HFF-Myc (cell line): ENCODE results near the gene PTPRN2.

Source experiments
- DNase-seq: peaks from one replicate; pipeline ENCODE4 v3.0.0-alpha.2; 2011; ENCODE audit warnings: low read depth; ENCODE audit errors: extremely low read depth
- H3K4me3 ChIP-seq: replicated peaks from 2 replicates; pipeline ENCODE4 v1.5.1; 2011; ENCODE audit warnings: low read depth, mild to moderate bottlenecking, control low read depth, low read length
- TF ChIP-seq, protein P1 (sequence below): IDR thresholded peaks from 2 replicates; pipeline ENCODE4 v1.5.1; 2012; ENCODE audit warnings: mild to moderate bottlenecking, low read depth, low read length, control low read depth; ENCODE audit errors: missing control alignments

PTPRN2 gene

DNA sequence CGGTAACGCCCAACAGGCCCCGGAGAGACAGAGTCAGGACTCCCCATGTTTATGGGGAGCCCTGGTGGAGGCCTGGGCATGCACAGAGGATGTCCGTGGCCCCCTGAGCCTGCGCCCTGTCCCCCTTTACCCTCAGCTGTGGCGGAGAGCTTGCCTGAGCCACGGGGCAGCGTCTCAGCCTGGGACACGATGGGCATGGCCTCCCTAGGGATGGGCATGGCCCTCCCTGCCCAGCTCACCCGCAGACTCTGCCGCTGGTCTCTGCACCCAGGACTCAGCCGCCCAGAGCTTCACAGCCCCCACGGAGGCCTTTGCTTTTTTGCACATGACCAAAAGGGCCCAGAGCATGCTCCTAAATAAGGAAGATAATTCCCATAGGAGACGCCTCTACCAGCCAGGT, 394.2 kb downstream of the PTPRN2 start:
- DNase-seq: no peak
- TF ChIP-seq, protein P1, sequence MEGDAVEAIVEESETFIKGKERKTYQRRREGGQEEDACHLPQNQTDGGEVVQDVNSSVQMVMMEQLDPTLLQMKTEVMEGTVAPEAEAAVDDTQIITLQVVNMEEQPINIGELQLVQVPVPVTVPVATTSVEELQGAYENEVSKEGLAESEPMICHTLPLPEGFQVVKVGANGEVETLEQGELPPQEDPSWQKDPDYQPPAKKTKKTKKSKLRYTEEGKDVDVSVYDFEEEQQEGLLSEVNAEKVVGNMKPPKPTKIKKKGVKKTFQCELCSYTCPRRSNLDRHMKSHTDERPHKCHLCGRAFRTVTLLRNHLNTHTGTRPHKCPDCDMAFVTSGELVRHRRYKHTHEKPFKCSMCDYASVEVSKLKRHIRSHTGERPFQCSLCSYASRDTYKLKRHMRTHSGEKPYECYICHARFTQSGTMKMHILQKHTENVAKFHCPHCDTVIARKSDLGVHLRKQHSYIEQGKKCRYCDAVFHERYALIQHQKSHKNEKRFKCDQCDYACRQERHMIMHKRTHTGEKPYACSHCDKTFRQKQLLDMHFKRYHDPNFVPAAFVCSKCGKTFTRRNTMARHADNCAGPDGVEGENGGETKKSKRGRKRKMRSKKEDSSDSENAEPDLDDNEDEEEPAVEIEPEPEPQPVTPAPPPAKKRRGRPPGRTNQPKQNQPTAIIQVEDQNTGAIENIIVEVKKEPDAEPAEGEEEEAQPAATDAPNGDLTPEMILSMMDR: no peak

DNA sequence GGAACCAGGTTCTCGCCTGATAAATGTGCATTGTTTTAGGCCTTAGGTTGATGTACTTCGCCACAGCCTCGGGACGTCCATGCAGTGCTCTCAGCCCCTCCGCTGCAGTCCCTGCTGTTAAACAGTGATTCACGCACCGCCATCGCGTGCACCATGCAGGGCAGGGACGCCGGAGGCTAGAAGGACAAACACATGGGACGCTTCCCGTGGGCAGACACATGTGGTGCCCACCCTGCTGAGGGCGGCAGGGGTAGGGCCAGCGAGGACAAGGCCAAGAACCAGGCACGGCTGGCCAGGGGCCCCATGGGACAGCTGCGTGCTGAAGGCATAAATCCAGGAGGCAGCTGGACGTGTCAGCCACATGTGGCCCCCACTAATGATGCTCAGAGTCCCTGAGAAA, 394.7 kb downstream of the PTPRN2 start:
- TF ChIP-seq, protein P1: no peak
- no peak overlapping the region for H3K4me3 ChIP-seq
- no peak for DNase-seq

More for the DNA sequence above, 394.2 kb downstream of the PTPRN2 start:
- H3K4me3 ChIP-seq: no peak overlapping the region

DNA sequence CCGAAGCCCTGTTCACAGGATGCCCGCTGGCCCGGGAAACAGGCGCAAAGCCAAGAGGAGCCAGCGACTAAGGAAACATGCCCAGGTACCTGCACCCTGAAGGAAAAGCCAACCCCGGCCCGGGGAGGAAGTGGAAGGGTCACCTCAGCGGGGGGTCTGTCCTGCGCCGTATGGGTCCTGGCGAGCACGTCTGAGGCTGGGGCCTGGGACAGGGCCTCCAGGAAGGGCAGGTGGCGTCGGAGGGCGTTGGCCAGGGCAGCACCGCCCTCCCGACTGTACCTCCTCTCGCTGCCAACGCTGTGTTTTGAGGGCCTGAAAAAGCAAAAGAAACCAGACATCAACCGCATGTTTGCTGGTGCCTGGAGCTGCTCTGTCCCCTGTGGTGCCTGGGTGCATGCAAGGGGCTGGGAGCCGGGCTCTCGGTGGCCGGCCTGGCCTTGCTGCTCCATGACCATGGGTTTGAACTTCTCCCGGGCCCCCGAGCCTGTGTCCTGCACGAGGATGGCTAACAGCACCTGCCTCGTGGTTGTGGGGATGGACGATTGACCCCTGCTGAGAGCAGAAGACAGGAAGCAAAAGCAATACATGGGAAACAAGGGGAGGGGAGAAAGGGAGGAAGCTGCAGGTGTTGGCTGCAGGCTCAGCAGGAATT, 395.3 kb downstream of the PTPRN2 start:
- TF ChIP-seq, protein P1: no peak
- no peak overlapping the region for H3K4me3 ChIP-seq
- DNase-seq: no peak

DNA sequence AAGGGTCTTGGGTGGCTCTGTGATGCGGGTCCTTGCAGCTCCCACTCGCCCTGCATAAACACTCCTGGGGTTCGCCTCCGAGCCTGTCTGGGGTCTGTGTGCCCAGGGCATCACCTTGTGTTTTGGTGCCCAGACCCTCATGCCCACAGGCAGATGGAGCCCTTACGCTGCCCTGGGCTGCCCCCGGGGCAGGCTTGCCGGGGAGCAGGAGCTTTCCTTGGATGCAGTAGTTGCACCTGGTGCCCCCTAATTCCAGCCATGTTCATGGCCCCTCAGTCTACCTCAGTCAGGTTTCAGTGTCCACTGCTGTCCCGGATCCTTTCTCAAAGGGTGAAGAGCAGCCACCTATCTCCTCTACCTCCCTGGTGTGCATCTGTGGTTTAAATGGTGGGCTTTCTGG, 396.0 kb downstream of the PTPRN2 start:
- H3K4me3 ChIP-seq: no peak overlapping the region
- no peak for DNase-seq
- TF ChIP-seq, protein P1: no peak

DNA sequence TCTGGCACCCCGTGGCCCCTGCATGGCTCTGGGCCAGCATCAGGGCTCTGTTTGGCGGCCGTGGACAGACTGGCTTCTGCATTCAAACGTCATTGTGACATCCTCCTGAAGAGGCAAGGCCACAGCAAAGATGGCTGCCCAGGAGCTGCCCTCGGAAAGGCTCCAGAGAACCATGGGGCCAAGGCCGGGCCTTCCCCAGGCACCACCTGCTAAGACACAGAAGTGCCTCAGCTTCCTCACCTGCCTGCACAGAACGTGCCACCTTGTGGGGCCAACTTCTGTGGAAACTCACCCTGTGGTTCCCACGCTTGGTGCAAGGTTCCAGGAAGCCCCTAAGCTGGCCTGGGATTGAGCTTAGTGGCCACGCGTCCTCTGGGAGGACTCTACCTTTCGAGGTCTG, 396.9 kb downstream of the PTPRN2 start:
- TF ChIP-seq, protein P1: no peak
- H3K4me3 ChIP-seq: no peak overlapping the region
- DNase-seq: no peak

DNA sequence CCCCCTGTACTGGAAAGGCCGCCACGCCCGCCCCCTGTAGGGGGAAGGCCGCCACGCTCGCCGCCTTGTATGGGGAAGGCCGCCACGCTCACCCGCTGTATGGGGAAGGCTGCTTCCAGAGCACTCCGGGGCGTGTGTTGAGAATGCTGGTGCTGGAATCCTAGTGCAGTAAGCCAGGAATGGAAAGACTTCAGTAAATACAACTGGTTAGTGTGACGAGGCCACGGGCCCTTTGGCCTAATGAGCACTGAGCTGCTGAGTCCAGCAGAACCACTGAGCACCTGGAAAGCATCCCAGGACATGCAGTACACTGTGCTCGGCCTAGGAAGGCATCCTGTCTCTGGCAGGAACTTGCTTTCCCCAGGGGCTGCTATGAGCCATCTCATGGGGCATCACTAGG, 398.9 kb downstream of the PTPRN2 start:
- TF ChIP-seq, protein P1: no peak
- no peak for DNase-seq
- H3K4me3 ChIP-seq: no peak overlapping the region

DNA sequence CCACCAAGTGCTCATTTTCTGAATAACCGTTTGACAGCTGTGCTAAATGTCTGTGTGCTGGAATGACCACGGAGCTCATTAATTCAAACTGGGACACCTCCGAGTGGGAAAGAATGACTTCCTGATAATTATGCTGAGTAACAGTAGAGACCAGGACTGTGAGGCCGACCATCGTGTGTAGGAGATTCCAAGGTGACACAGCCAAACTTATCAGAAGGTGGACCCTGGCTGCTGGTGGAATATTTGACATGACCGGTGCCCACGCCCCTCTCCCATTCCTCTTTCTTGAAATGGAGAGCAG, 400.0 kb downstream of the PTPRN2 start:
- no peak for DNase-seq
- H3K4me3 ChIP-seq: no peak overlapping the region
- TF ChIP-seq, protein P1: no peak
